ENCODE results near the gene TSC2. TPM values are rescaled to one million over a fixed set of nuclear protein-coding genes. Genes with fewer than 3 reads are reported as not detected.

TSC2 gene
- total RNA-seq, 1 donor from 2014 or later, result 67.8 TPM

GRCh38 chr16:2056681-2057407, 9.1 kb downstream of the TSC2 start:
- DNase-seq, result no peak
- no peak for ATAC-seq (ENCODE audit: poor library complexity)
- intact Hi-C loops (cut with DNase I), result no loop called here

GRCh38 chr16:2057438-2057837, 9.7 kb downstream of the TSC2 start:
- DNase-seq (no peak), ATAC-seq (ENCODE audit: poor library complexity) (no peak)
- intact Hi-C loops (cut with DNase I), result no loop called here

GRCh38 chr16:2058420-2058819, 10.6 kb downstream of the TSC2 start:
- no peak for ATAC-seq (ENCODE audit: poor library complexity)
- DNase-seq, result no peak
- intact Hi-C loops (cut with DNase I), result no loop called here

GRCh38 chr16:2058872-2059271, 11.1 kb downstream of the TSC2 start:
- no peak for DNase-seq
- intact Hi-C loops (cut with DNase I), result no loop called here

GRCh38 chr16:2060346-2060745, 12.6 kb downstream of the TSC2 start:
- ATAC-seq (ENCODE audit: poor library complexity) (no peak), DNase-seq (no peak)
- intact Hi-C loops (cut with DNase I), result no loop called here

More at GRCh38 chr16:2058872-2059271, 11.1 kb downstream of the TSC2 start:
- ATAC-seq (ENCODE audit: poor library complexity), result no peak

GRCh38 chr16:2061023-2061422, 13.2 kb downstream of the TSC2 start:
- DNase-seq (no peak), ATAC-seq (ENCODE audit: poor library complexity) (no peak)
- intact Hi-C loops (cut with DNase I), result no loop called here

- DNase-seq (no peak), ATAC-seq (ENCODE audit: poor library complexity) (no peak)
- intact Hi-C loops (cut with DNase I), result no loop called here
Observed at GRCh38 chr16:2061526-2061925, 13.7 kb downstream of the TSC2 start.

GRCh38 chr16:2062801-2063200, 15.0 kb downstream of the TSC2 start:
- no peak for ATAC-seq (ENCODE audit: poor library complexity)
- intact Hi-C loops (cut with DNase I), result no loop called here

GRCh38 chr16:2063861-2064260, 16.1 kb downstream of the TSC2 start:
- intact Hi-C loops (cut with DNase I), result no loop called here
- DNase-seq (no peak), ATAC-seq (ENCODE audit: poor library complexity) (no peak)

More at GRCh38 chr16:2062801-2063200, 15.0 kb downstream of the TSC2 start:
- no peak for DNase-seq

- intact Hi-C loops (cut with DNase I), result no loop called here
- DNase-seq, result no peak
Observed at GRCh38 chr16:2064368-2064945, 16.7 kb downstream of the TSC2 start.

GRCh38 chr16:2066139-2066538, 18.4 kb downstream of the TSC2 start:
- DNase-seq (no peak), ATAC-seq (ENCODE audit: poor library complexity) (no peak)
- intact Hi-C loops (cut with DNase I), result no loop called here

More at GRCh38 chr16:2064368-2064945, 16.7 kb downstream of the TSC2 start:
- ATAC-seq (ENCODE audit: poor library complexity), result no peak

- ATAC-seq (ENCODE audit: poor library complexity) (no peak), DNase-seq (no peak)
- intact Hi-C loops (cut with DNase I), result no loop called here
Observed at GRCh38 chr16:2070576-2071453, 23.0 kb downstream of the TSC2 start.

- intact Hi-C loops (cut with DNase I), result no loop called here
- no peak for DNase-seq
- no peak for ATAC-seq (ENCODE audit: poor library complexity)
Observed at GRCh38 chr16:2071454-2072202, 23.8 kb downstream of the TSC2 start.

GRCh38 chr16:2072926-2073325, 25.1 kb downstream of the TSC2 start:
- intact Hi-C loops (cut with DNase I), result no loop called here
- DNase-seq (no peak), ATAC-seq (ENCODE audit: poor library complexity) (no peak)

- intact Hi-C loops (cut with DNase I), result no loop called here
- no peak for ATAC-seq (ENCODE audit: poor library complexity)
- DNase-seq, result no peak
Observed at GRCh38 chr16:2074071-2074470, 26.3 kb downstream of the TSC2 start.

GRCh38 chr16:2075631-2076030, 27.8 kb downstream of the TSC2 start:
- intact Hi-C loops (cut with DNase I), result no loop called here
- DNase-seq (no peak), ATAC-seq (ENCODE audit: poor library complexity) (no peak)

- DNase-seq (no peak), ATAC-seq (ENCODE audit: poor library complexity) (no peak)
- intact Hi-C loops (cut with DNase I), result no loop called here
Observed at GRCh38 chr16:2076072-2076865, 28.5 kb downstream of the TSC2 start.

GRCh38 chr16:2077016-2077415, 29.2 kb downstream of the TSC2 start:
- intact Hi-C loops (cut with DNase I), result no loop called here
- DNase-seq (no peak), ATAC-seq (ENCODE audit: poor library complexity) (no peak)
